HepG2 (cell line): ENCODE results near the gene PPA2. TPM values are rescaled to one million over a fixed set of nuclear protein-coding genes. Genes with fewer than 3 reads are reported as not detected.

Experiments
- ATF7 ChIP-seq, 2 experiments: fragments of 450-650 bp in 1 of 2; sonication (generic) in 1 of 2; formaldehyde crosslinking in 1 of 2; IDR thresholded peaks; 2 replicates each; pipeline versions ENCODE4 v1.4.0 to v1.6.1; 2016 to 2020; ENCODE audit warnings: antibody characterized with exemption in 1 of 2, mild to moderate bottlenecking in 1 of 2, missing genetic modification reagents in 1 of 2
- CHD4 ChIP-seq: fragments of 200-600 bp; sonication (generic); IDR thresholded peaks from 2 replicates; pipeline ENCODE4 v1.7.0; 2017; ENCODE audit warnings: mild to moderate bottlenecking, low read length, borderline replicate concordance
- ISL2 ChIP-seq: sonication (generic); formaldehyde crosslinking; IDR thresholded peaks from 2 replicates; pipeline ENCODE4 v1.5.0; 2020; ENCODE audit warnings: missing genetic modification reagents
- PHF5A ChIP-seq: IDR thresholded peaks from one replicate; pipeline ENCODE4 v1.6.1; 2018; ENCODE audit warnings: low read depth, missing genetic modification reagents; ENCODE audit not compliant: unreplicated experiment
- PRDM4 ChIP-seq: sonication (generic); formaldehyde crosslinking; IDR thresholded peaks from 2 replicates; pipeline ENCODE4 v1.9.0; 2021; ENCODE audit warnings: missing genetic modification reagents, borderline replicate concordance
- RBM22 ChIP-seq: fragments of 200-400 bp; formaldehyde crosslinking; optimal IDR thresholded peaks from 2 replicates; pipeline ENCODE3; 2017; ENCODE audit warnings: mild to moderate bottlenecking, low read length, moderate library complexity
- RFXANK ChIP-seq: IDR thresholded peaks from 2 replicates; pipeline ENCODE4 v1.6.1; 2016
- SATB2 ChIP-seq: sonication (generic); formaldehyde crosslinking; IDR thresholded peaks from 2 replicates; pipeline ENCODE4 v1.5.0; 2020; ENCODE audit warnings: missing genetic modification reagents
- TFAP4 ChIP-seq: sonication (generic); IDR thresholded peaks from 2 replicates; pipeline ENCODE4 v1.6.1; 2016; ENCODE audit warnings: low read depth, borderline replicate concordance
- ZNF383 ChIP-seq: sonication (generic); formaldehyde crosslinking; IDR thresholded peaks from 2 replicates; pipeline ENCODE4 v1.4.0; 2020; ENCODE audit warnings: missing genetic modification reagents, mild to moderate bottlenecking, borderline replicate concordance
- ZNF407 ChIP-seq: sonication (generic); formaldehyde crosslinking; IDR thresholded peaks from one replicate; pipeline ENCODE4 v1.5.1; 2020; ENCODE audit warnings: mild to moderate bottlenecking, missing genetic modification reagents; ENCODE audit errors: not compliant biosample characterization
- ZNF572 ChIP-seq: sonication (generic); formaldehyde crosslinking; IDR thresholded peaks from 2 replicates; pipeline ENCODE4 v1.5.1; 2020; ENCODE audit warnings: mild to moderate bottlenecking, missing genetic modification reagents
- polyA plus RNA-seq, 8 experiments: library from polyadenylated mRNA; depleted of rRNA in 3 of 8; stranded (reverse) in 7 of 8; unstranded in 1 of 8; fragments of >200 nt; fragmentation: Illumina TruSeq in 4 of 8; extraction: Trizol in 4 of 8; gene quantifications; 2 replicates each; pipeline versions ENCODE4 v1.2.1 to v1.2.3, GENCODE V29; 2011 to 2016; ENCODE audit warnings: low read depth in 4 of 8, missing spikeins in 1 of 8, mixed read lengths in 1 of 8; ENCODE audit not compliant: insufficient read depth in 1 of 8
- total RNA-seq, 5 experiments: library from RNA; depleted of rRNA; stranded (reverse); fragments of >200 nt; fragmentation: Illumina TruSeq; extraction: Trizol; gene quantifications; 2 replicates each; pipeline ENCODE4 v1.2.3, GENCODE V29; 2016; ENCODE audit warnings: low read depth in 1 of 5
- TF ChIP-seq, protein P1 (sequence below): sonication (generic); formaldehyde crosslinking; conservative IDR thresholded peaks from 2 replicates; pipeline ENCODE4 v1.8.0; 2022; ENCODE audit warnings: low read depth, missing genetic modification reagents

Gene PPA2
- total and polyA plus RNA-seq, 2 of the 13 experiments (the other 11 are each of a cell fraction or from before 2014, with no cell fraction given): 44.2 to 70.6 TPM

GRCh38 chr4:105474099-105474518, 247 bp upstream of the PPA2 start (continued):
- TF ChIP-seq ZNF407 (no peak), ISL2 (CRISPR knock-in tag) (no peak), ZNF383 (CRISPR knock-in tag) (no peak), TFAP4 (no peak), ATF7 (IDR thresholded peaks at IDR 0.05) (0 out of 2 replicates have a peak, but pooled peaks have one; percentile 3), ATF7 (CRISPR knock-in tag; IDR thresholded peaks at IDR 0.05) (no peak), PHF5A (no peak), SATB2 (no peak), PRDM4 (CRISPR knock-in tag) (no peak), ZNF572 (CRISPR knock-in tag) (no peak), CHD4 (no peak), RFXANK (no peak), RBM22 (no peak)
- TF ChIP-seq, protein P1, sequence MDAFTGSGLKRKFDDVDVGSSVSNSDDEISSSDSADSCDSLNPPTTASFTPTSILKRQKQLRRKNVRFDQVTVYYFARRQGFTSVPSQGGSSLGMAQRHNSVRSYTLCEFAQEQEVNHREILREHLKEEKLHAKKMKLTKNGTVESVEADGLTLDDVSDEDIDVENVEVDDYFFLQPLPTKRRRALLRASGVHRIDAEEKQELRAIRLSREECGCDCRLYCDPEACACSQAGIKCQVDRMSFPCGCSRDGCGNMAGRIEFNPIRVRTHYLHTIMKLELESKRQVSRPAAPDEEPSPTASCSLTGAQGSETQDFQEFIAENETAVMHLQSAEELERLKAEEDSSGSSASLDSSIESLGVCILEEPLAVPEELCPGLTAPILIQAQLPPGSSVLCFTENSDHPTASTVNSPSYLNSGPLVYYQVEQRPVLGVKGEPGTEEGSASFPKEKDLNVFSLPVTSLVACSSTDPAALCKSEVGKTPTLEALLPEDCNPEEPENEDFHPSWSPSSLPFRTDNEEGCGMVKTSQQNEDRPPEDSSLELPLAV (CRISPR knock-in tag): no peak
